Thyroid gland (tissue), 4 donors: ENCODE measurements around the gene FCN3. TPM values are rescaled to one million over a fixed set of nuclear protein-coding genes. Genes with fewer than 3 reads are reported as not detected.

ENCODE experiments used
- DNase-seq, 2 donors: peaks; one replicate each; pipeline ENCODE4 v3.0.0-alpha.2; 2019
- H3K27ac ChIP-seq, 3 donors: fragments of 200-600 bp; sonication (generic); 1 replicate in 2 of 3; 2 replicates in 1 of 3; pipeline ENCODE4 v1.5.1; 2016 to 2019; ENCODE audit warnings: mild to moderate bottlenecking in 1 of 3, moderate library complexity in 1 of 3
- H3K27me3 ChIP-seq: fragments of 200-600 bp; sonication (generic); one replicate; pipeline ENCODE4 v1.5.1; 2019
- H3K36me3 ChIP-seq, 2 donors: fragments of 200-600 bp; sonication (generic); one replicate each; pipeline ENCODE4 v1.5.1; 2016 to 2019
- H3K4me1 ChIP-seq, 2 donors: fragments of 200-600 bp; sonication (generic); one replicate each; pipeline ENCODE4 v1.5.1; 2017 to 2019
- H3K4me3 ChIP-seq, 3 donors: fragments of 200-600 bp; sonication (generic); replicated peaks in 1 of 3; 1 replicate in 2 of 3; 2 replicates in 1 of 3; pipeline ENCODE4 v1.5.1; 2016; ENCODE audit warnings: mild to moderate bottlenecking in 1 of 3
- H3K9me3 ChIP-seq: fragments of 200-600 bp; sonication (generic); one replicate; pipeline ENCODE4 v1.5.1; 2017
- POLR2A ChIP-seq, 2 donors: fragments of 450-650 bp; IDR thresholded peaks; one replicate each; pipeline ENCODE4 v1.6.1; 2017; ENCODE audit warnings: antibody characterized with exemption in 2 of 2, mild to moderate bottlenecking in 2 of 2, moderate library complexity in 1 of 2
- WGBS, 2 donors: methylation state at CpG; one replicate each; pipeline ENCODE4 v1.1.5; 2017; 5-methylcytosine and 5-hydroxymethylcytosine counted together
- intact Hi-C: fragments of 100-400 bp; cut with DNase I; formaldehyde crosslinking; loops from one replicate; pipeline ENCODE4 v1.15.1; 2023
- total RNA-seq, 4 donors: library from RNA; depleted of rRNA; stranded (reverse); fragments of >200 nt; gene quantifications; one replicate each; pipeline ENCODE4 v1.2.3, GENCODE V29; 2016
- TF ChIP-seq, protein P1 (sequence below), 6 experiments: fragments of 200-600 bp in 3 of 6; fragments of 450-650 bp in 3 of 6; sonication (generic) in 3 of 6; IDR thresholded peaks; one replicate each; pipeline ENCODE4 v1.5.1; 2016 to 2019; ENCODE audit warnings: antibody characterized with exemption in 6 of 6, mild to moderate bottlenecking in 2 of 6, inconsistent platforms in 1 of 6, moderate library complexity in 1 of 6

The FCN3 gene
- total RNA-seq, 4 donors from 2014 or later = 7.4 to 33.4 (median 10.7) TPM

DNA sequence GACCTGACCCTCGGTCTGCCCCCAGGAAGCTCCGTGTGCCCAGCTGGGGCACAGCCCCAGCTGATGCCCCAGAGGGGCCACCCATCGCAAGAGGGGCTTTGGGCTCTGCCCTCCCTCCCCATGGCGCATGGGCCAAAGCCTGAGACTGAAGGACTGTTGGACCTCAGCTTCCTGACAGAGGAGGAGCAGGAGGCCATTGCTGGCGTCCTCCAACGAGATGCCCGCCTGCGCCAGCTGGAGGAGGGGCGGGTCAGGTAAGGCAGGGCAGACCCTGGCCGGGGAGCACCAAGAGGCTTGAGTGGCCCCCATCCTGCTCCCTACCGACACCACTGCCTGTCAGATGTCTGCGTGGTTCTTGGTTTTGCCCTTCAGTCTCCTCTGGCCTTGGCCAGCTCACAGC lies 29.4 kb downstream of the FCN3 start:
- 93 to 97% methylated on average over 3 to 11 of the region's 12 CpGs for WGBS, 2 donors
- peaks cover 25 to 40% of the 10 kb centered on the region in 2 donors for H3K4me1 ChIP-seq
- no peak for TF ChIP-seq POLR2A (IDR thresholded peaks at IDR 0.05)
- TF ChIP-seq, protein P1, sequence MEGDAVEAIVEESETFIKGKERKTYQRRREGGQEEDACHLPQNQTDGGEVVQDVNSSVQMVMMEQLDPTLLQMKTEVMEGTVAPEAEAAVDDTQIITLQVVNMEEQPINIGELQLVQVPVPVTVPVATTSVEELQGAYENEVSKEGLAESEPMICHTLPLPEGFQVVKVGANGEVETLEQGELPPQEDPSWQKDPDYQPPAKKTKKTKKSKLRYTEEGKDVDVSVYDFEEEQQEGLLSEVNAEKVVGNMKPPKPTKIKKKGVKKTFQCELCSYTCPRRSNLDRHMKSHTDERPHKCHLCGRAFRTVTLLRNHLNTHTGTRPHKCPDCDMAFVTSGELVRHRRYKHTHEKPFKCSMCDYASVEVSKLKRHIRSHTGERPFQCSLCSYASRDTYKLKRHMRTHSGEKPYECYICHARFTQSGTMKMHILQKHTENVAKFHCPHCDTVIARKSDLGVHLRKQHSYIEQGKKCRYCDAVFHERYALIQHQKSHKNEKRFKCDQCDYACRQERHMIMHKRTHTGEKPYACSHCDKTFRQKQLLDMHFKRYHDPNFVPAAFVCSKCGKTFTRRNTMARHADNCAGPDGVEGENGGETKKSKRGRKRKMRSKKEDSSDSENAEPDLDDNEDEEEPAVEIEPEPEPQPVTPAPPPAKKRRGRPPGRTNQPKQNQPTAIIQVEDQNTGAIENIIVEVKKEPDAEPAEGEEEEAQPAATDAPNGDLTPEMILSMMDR (IDR thresholded peaks at IDR 0.05) = no peak
- H3K36me3 ChIP-seq = no peaks in the 10 kb centered on the region
- DNase-seq = no peak
- H3K27ac ChIP-seq = no peak overlapping the region
- no peak overlapping the region for H3K4me3 ChIP-seq
- no peaks in the 10 kb centered on the region for H3K27me3 ChIP-seq
- intact Hi-C loops = no loop called here
- no peaks in the 10 kb centered on the region for H3K9me3 ChIP-seq

DNA sequence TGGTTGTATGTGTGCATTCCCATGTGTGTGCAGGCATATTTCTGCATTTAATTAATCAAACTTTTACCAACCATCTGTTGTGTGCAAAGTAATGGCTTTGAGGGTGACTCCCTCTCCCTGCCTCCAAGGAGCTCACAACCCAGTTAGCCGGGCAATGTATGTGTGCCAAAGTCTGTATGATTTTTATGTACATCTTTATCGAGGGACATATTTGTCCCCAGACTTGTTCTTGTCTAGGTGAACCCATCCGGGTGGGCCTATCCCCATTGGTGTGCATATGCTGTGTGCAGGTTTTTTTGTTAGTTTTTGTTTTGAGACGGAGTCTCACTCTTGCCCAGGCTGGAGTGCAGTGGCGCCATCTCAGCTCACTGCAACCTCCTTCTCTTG lies 31.0 kb downstream of the FCN3 start:
- H3K4me3 ChIP-seq = no peak overlapping the region
- TF ChIP-seq POLR2A (IDR thresholded peaks at IDR 0.05) = no peak
- TF ChIP-seq, protein P1 (IDR thresholded peaks at IDR 0.05) = no peak
- intact Hi-C loops = no loop called here

DNA sequence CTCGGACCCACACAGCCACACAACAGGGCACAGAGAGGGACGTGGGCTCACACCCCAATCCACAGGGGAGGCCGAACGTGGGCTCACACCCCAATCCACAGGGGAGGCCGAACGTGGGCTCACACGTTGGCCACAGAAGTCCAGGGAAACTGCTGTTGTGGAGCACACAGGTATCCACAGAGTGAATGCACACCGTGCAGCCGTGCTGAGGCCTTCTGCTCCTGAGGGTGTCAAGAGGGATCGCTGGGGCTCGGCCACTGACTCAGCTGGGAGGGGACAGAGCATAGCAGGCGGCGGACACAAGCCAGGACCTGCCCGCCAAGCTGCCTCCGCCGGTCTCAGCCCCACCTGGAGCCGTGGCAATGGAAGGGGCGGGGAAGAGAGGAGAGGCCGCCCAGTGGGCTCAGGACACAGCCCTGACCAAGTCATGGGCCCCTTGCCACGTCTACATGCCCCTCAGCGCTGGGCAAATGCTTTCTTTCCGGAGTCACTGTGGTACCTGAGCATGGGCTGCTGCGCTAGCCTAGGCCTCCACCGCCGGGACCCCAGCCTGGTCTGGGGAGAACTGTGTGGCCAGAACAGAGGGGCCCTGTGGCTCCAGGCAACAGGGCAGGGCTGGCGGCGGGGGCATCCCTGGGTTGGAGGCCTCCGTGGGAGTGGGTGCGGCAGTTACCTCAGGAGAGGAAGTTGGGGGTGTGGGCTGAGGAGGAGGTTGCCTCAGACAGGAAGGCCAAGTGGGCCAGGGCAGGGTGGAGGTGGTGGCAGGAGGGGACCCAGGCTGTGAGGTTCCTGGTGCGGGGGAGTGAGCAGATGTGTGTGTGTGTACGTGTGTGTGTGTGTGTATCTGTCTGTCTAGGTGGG lies 31.6 kb downstream of the FCN3 start:
- Histone ChIP-seq H3K9me3 (no peaks in the 10 kb centered on the region), H3K4me3 (peak overlapping the region in 1 of 3 donors; percentile 35), H3K4me1 (peaks cover 13 to 25% of the 10 kb centered on the region in 2 donors), H3K27ac (peak overlapping the region; percentile 3 to 58 (median 17)), H3K27me3 (no peaks in the 10 kb centered on the region), H3K36me3 (no peaks in the 10 kb centered on the region)
- intact Hi-C loops = no loop called here
- 23 to 41% methylated on average over 19 of the region's 31 CpGs for WGBS, 2 donors
- peak; percentile 76 to 77 for DNase-seq
- TF ChIP-seq POLR2A (IDR thresholded peaks at IDR 0.05) = no peak
- TF ChIP-seq, protein P1 (IDR thresholded peaks at IDR 0.05) = no peak

More for the DNA sequence above, 31.0 kb downstream of the FCN3 start:
- no peak for DNase-seq
- H3K4me1 ChIP-seq = peaks cover 13 to 25% of the 10 kb centered on the region in 2 donors
- WGBS, 2 donors = 59 to 71% methylated on average over 5 of the region's 5 CpGs
- peak overlapping the region in 1 of 3 donors; percentile 58 for H3K27ac ChIP-seq
- no peaks in the 10 kb centered on the region for H3K9me3 ChIP-seq
- H3K36me3 ChIP-seq = no peaks in the 10 kb centered on the region
- H3K27me3 ChIP-seq = no peaks in the 10 kb centered on the region

DNA sequence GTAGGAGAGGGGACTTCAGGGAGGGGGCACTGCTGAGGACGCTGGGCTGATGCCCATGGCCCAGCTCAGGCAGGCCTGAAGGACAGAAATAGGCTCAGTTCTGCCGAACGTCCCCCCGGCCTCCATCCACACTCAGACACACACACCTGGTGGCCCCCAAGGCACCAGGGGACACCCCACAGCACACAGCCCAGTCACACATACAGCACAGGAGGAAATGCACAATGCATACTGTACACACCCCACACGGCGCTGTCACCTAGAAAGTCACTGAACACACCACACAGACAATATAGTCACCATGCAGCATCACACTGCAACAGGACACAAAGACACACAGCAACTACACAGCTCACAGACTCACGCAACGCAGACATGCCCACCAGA lies 32.2 kb downstream of the FCN3 start:
- peaks cover 13 to 25% of the 10 kb centered on the region in 2 donors for H3K4me1 ChIP-seq
- no peaks in the 10 kb centered on the region for H3K36me3 ChIP-seq
- DNase-seq = no peak
- TF ChIP-seq, protein P1 (IDR thresholded peaks at IDR 0.05) = no peak
- H3K27ac ChIP-seq = peak overlapping the region in 1 of 3 donors; percentile 41
- WGBS, 2 donors = 68 to 92% methylated on average over 2 to 3 of the region's 8 CpGs
- H3K4me3 ChIP-seq = peak overlapping the region in 2 of 3 donors; percentile 8 to 35
- H3K9me3 ChIP-seq = no peaks in the 10 kb centered on the region
- intact Hi-C loops = no loop called here
- H3K27me3 ChIP-seq = no peaks in the 10 kb centered on the region
